ENCODE measurements around the gene LRATD1.
"Not testable (repeated sequence)": the region's sequence is repeated elsewhere in the genome, so short reads cannot be mapped to it uniquely, and the experiment has no call there.

The LRATD1 gene, protein sequence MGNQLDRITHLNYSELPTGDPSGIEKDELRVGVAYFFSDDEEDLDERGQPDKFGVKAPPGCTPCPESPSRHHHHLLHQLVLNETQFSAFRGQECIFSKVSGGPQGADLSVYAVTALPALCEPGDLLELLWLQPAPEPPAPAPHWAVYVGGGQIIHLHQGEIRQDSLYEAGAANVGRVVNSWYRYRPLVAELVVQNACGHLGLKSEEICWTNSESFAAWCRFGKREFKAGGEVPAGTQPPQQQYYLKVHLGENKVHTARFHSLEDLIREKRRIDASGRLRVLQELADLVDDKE

GRCh38 chr2:14632133-14632936 lies at the start of gene LRATD1:
Gene LRATD1, plus strand, starts transcription at chr2:14632717. Its CDS starts 1,263 bp downstream, at chr2:14633980.
- ATAC-seq (no peak), DNase-seq (peak; percentile 3)

DNA sequence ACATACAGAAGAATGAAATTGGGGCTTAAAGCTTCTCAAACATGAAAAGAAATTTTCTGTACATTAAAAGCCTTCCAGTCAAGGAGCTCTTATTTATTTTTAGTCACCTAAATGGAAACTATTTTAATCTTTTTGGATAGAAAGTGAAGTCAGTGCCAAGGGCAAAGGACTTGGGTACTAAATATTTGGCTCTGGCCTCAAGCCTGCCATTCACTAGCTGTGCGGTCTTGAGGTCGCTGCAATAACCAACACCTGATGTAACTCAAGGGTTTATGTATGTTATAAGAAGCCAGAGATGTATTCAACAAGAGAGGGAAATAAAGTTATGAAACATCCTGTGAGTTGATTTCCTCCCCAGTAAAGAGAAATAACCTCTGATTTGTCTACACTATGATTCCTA lies 49.5 kb upstream of the LRATD1 start:
- no peak for DNase-seq
- ATAC-seq, result no peak

DNA sequence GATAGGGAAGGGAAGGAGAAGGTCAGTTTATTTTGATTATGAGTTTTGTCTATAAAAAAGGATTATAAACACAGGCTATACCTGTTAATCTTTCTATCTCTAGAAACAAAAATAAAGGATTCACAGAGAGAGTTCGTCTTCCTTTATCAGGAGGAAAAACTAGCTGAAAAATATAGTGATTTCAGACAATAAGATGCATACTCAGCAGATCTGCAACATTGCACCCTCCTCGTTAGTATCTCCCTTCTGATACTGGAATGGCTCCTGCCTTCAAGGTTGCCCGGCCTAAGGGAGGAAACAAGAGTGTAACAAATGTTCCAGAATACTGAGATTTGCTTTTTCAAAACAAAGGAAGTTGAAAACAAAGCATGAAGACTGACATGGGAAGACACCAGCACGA lies 48.7 kb upstream of the LRATD1 start:
- no peak for DNase-seq
- ATAC-seq, result no peak

GRCh38 chr2:14587119-14587518 lies 45.4 kb upstream of the LRATD1 start:
- DNase-seq, result no peak

DNA sequence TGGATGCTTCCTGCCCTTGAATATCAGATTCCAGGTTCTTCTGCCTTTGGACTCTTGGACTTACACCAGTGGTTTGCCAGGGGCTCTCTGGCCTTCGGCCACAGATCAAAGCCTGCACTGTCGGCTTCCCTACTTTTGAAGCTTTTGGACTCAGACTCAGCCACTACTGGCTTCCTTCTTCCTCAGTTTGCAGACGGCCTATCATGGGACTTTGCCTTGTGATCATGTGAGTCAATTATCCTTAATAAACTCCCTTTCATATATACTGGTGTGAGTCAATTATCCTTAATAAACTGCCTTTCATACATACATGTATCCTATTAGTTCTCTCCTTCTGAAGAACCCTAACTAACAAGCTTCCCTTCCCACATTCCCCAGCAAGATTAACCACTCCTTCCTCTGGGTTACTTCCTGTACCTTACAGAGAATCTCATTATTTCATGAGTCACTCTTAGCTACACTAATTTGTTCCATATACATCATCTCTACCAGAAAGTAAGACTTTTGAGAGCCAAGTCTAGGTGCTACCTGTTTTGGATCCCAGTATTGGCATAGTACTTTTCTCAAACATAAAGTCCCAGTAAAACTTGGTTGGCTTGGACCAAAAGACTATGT lies 31.3 kb upstream of the LRATD1 start:
- peak; percentile 49 for ATAC-seq
- DNase-seq, result no peak

More at GRCh38 chr2:14587119-14587518, 45.4 kb upstream of the LRATD1 start:
- ATAC-seq, result no peak

DNA sequence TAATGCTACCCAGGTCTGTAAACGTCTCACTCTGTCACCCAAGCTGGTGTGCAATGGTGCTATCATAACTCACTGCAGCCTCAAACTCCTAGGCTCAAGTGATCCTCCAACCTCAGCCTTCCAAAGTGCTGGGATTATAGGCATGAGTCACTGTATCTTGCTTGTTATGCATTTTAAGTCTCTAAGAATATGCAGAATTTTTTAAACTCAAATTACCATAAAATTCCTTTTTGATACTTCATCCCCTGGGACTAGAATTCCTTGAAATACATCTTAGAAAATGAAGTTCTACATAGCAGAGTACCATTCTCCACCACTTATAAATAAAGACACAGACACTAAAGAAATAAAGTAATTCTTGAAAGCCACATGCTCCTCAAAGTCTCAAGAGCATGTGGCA lies 30.2 kb upstream of the LRATD1 start:
- DNase-seq (no peak), ATAC-seq (no peak)

DNA sequence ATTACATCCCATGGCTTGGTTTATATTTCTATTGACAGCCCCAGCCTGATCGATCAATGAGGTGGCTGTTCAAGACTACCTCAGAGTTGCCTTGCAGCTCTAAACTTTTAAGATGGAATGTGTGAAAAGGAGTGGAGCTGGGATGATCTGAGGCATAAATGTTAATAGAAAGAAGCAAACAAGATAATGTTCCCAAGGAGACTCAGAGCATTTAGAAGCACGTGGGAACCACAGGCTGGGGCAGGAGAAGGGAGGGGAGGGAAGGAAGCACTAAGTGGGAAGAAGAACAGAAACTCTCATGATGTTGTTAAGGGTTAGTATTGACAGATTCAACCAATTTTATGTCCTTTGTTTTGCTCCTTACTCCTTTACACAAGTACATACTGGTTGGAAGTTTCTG lies 28.8 kb upstream of the LRATD1 start:
- ATAC-seq, result no peak

DNA sequence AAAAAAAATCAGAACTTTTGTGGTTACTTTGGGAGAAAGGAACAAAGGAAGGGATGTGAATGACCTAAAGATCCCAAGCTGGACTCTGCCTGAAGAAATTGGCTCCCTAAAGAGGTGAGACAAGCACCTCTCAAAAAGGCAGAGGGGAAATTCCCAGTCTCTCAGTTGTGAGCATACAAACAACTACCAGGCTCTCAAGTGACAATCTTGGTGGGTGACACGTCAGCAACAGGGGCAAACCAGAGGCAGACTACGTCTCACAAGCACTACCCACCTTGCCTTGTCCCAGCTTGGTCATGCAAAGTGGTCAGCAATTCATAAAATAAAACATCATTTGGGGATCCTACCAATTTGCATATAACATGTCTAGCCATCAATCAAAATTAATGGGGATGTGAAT lies 24.3 kb upstream of the LRATD1 start:
- ATAC-seq (no peak), DNase-seq (no peak)

More for the DNA sequence above, 28.8 kb upstream of the LRATD1 start:
- DNase-seq, result no peak

GRCh38 chr2:14614017-14614416 lies 18.5 kb upstream of the LRATD1 start:
- DNase-seq, result no peak
- ATAC-seq, result no peak

DNA sequence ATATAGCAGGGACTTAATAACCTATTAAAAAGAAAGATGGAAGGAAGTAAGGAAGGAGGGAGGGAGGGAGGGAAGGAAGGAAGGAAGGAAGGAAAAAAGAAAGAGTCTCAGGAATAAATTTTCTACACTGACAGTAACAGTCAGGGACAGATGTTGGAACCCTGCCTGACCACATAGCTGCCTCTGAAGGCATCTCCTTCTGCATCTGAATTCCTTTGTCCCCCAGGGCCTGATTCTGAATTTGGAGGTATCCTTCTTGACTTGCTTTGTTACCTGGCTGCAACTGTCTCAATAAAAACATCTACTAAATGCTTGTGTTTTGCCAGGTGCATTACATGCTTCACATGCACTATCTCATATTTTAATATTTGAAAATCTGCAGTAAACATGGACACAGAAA lies 17.4 kb upstream of the LRATD1 start:
- DNase-seq, result no peak

GRCh38 chr2:14615760-14616159 lies 16.8 kb upstream of the LRATD1 start:
- DNase-seq (no peak), ATAC-seq (no peak)

More for the DNA sequence above, 17.4 kb upstream of the LRATD1 start:
- no peak for ATAC-seq

- ATAC-seq (no peak), DNase-seq (no peak)
Measured at GRCh38 chr2:14616342-14616741, 16.2 kb upstream of the LRATD1 start.

GRCh38 chr2:14616950-14617349 lies 15.6 kb upstream of the LRATD1 start:
- DNase-seq (no peak), ATAC-seq (no peak)

- no peak for ATAC-seq
Measured at GRCh38 chr2:14619441-14619840, 13.1 kb upstream of the LRATD1 start.

DNA sequence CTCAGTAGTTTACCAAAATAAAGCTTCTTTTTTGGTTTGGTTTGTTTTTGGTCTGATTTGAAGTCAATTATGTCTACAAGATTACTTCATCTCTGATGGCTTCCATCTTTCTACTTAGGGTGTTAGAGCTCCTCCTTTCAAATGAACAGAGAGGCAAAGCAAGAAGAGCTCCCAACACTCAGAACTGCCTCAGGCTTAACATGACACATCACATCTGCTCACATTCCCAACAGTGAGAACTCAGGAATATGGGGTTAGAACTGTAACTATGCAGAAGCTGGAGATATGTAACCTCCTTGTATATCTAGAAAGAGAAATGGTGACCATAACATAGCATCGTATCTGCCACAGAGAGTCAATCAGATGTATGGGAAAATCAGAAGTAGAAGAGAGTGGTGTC lies 11.4 kb upstream of the LRATD1 start:
- DNase-seq (no peak), ATAC-seq (no peak)

More at GRCh38 chr2:14619441-14619840, 13.1 kb upstream of the LRATD1 start:
- no peak for DNase-seq

GRCh38 chr2:14621906-14622549 lies 10.5 kb upstream of the LRATD1 start:
- ATAC-seq (no peak), DNase-seq (no peak)

- ATAC-seq, DNase-seq: not testable (repeated sequence)
Measured at GRCh38 chr2:14622550-14622939, 10.0 kb upstream of the LRATD1 start.

- ATAC-seq, result no peak
Measured at GRCh38 chr2:14623237-14623636, 9.3 kb upstream of the LRATD1 start.

DNA sequence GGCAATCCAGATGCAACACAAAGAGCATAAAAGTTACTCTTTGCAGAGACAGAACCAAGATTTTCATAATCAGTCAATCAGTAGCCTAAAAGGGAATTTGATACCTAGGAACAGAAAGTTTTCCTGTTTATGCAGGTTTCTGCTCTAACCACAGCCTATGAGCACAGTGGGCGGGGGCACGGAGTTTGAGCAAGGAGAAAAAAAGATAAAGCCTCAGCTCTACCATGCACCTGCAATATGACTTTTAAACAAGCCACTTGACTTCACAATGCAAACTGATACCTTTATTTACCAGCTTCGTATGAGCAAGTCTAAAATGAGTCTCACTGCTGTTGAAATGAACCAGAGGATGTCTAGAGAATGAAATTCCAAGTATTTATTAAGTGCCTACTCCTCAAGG lies 5.6 kb upstream of the LRATD1 start:
- DNase-seq (no peak), ATAC-seq (no peak)

More at GRCh38 chr2:14623237-14623636, 9.3 kb upstream of the LRATD1 start:
- no peak for DNase-seq

- DNase-seq (no peak), ATAC-seq (no peak)
Measured at GRCh38 chr2:14628901-14629300, 3.6 kb upstream of the LRATD1 start.

DNA sequence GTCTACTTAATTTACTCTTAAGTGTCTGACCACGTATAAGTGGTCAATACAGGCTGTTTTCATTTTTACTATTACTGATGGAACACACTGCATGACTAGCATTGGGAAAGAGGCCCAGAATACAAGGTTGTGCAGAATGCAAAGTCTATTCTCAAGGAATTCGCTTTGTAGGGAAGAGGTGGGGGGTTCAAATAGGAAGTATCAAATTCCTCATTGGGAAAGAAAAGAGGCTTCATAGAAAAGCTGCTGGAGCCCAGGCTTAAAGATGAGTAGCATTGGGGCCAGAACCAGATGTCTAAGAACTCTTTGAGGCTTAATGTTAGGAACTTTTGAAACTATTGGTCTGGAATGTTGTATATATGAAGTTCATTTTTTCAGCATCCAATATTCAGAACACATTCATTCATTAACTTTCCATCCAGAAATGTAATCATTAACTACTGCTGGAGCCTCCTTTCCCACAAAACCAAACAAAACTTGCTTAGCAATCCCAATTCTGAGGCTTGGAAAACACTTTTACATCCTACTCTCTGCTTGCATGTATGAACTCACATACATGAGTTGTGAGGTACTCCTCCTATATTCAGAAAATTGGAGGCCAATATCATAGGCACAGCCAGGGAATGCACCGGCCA lies 994 bp upstream of the LRATD1 start:
- ATAC-seq (no peak), DNase-seq (no peak)

DNA sequence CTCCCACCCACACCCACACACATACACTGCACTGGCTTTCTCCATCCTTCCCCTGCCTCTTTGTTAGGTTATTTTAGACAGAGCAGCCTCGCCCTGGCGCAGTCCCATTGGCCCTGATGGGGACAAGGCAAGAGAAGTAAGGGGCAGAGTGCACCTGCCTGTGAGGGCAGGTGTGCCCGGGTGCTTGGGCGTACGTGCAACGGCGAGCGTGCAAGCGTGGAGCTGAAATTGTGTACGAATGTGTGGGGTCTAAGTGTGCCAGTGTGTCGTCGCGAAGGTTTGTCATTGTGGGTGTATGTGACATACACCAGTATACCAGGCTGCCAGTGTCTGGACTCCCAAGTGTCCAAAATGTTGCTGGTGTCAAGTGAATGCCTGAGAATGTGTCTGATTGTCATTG lies 544 bp downstream of the LRATD1 start:
- DNase-seq, result no peak
- ATAC-seq, result no peak
